A673 (cell line): ENCODE measurements around the gene PTCRA. TPM values are rescaled to one million over a fixed set of nuclear protein-coding genes. Genes with fewer than 3 reads are reported as not detected.
"Not testable (repeated sequence)": the region's sequence is repeated elsewhere in the genome, so short reads cannot be mapped to it uniquely, and the experiment has no call there.

ENCODE experiments used
- BruUV-seq: library from RNA; stranded (reverse); fragments of 400-500 nt; replicated peaks from 2 replicates; lab custom pipeline; 2021; lab: Mats Ljungman, UMichigan
- CTCF ChIA-PET: fragments of 300-600 bp; sonication (Branson Sonifier 250); formaldehyde crosslinking; loops from one replicate; lab custom pipeline; 2022; ENCODE audit warnings: antibody characterized with exemption; lab: Charles Lee
- POLR2A ChIA-PET: fragments of 300-600 bp; sonication (Branson Sonifier 250); formaldehyde crosslinking; loops from one replicate; lab custom pipeline; 2022; ENCODE audit warnings: antibody characterized with exemption; ENCODE audit not compliant: low non-redundant PET; lab: Charles Lee
- DNase-seq: peaks from one replicate; pipeline ENCODE4 v3.0.0-alpha.2; 2015; ENCODE audit warnings: low spot score
- H3K27ac ChIP-seq: fragments of 200-600 bp; sonication (generic); 2 replicates; pipeline ENCODE4 v1.5.1; 2016; ENCODE audit warnings: mixed run types, low read depth, mild to moderate bottlenecking, mixed read lengths, antibody characterized with exemption, low read length; ENCODE audit not compliant: poor library complexity, severe bottlenecking
- H3K27me3 ChIP-seq: fragments of 200-600 bp; sonication (generic); replicated peaks from 2 replicates; pipeline ENCODE4 v1.6.1; 2017; ENCODE audit warnings: mixed run types, low read depth, mild to moderate bottlenecking, mixed read lengths, antibody characterized with exemption, low read length; ENCODE audit not compliant: insufficient read depth, poor library complexity
- H3K36me3 ChIP-seq: fragments of 200-600 bp; sonication (generic); 2 replicates; pipeline ENCODE4 v1.6.1; 2016; ENCODE audit warnings: mixed run types, mild to moderate bottlenecking, mixed read lengths, antibody characterized with exemption, low read length; ENCODE audit not compliant: insufficient read depth, poor library complexity, severe bottlenecking
- H3K4me1 ChIP-seq: fragments of 200-600 bp; sonication (generic); 2 replicates; pipeline ENCODE4 v1.6.1; 2017; ENCODE audit warnings: mixed run types, mild to moderate bottlenecking, mixed read lengths, antibody characterized with exemption, low read length; ENCODE audit not compliant: insufficient read depth, poor library complexity, severe bottlenecking
- H3K4me3 ChIP-seq: fragments of 200-600 bp; sonication (generic); 2 replicates; pipeline ENCODE4 v1.5.1; 2016; ENCODE audit warnings: low read depth, mixed run types, mild to moderate bottlenecking, mixed read lengths, low read length; ENCODE audit not compliant: poor library complexity, severe bottlenecking
- H3K9me3 ChIP-seq: fragments of 200-600 bp; sonication (generic); 2 replicates; pipeline ENCODE4 v1.6.1; 2016; ENCODE audit warnings: mixed run types, low read depth, mild to moderate bottlenecking, mixed read lengths, antibody characterized with exemption, low read length; ENCODE audit not compliant: poor library complexity, severe bottlenecking
- EZH2 ChIP-seq: fragments of 200-600 bp; sonication (generic); IDR thresholded peaks from 2 replicates; pipeline ENCODE4 v1.6.1; 2017; ENCODE audit warnings: borderline replicate concordance, low read depth, mild to moderate bottlenecking, mixed read lengths, antibody characterized with exemption, low read length; ENCODE audit not compliant: poor library complexity, severe bottlenecking
- intact Hi-C: fragments of 100-400 bp; cut with micrococcal nuclease; formaldehyde crosslinking; loops from one replicate; pipeline ENCODE4 v1.10.0; 2022; ENCODE audit not compliant: unreplicated experiment
- total RNA-seq: library from RNA; stranded (reverse); gene quantifications from 2 replicates; pipeline ENCODE4 v1.2.3, GENCODE V29; 2021
- TF ChIP-seq, protein P1 (sequence below): fragments of 300-800, 200-600 bp; sonication (generic); conservative IDR thresholded peaks from 2 replicates; pipeline ENCODE4 v1.5.1; 2017; ENCODE audit warnings: low read depth, mild to moderate bottlenecking, antibody characterized with exemption, low read length, moderate library complexity, mixed read lengths

The PTCRA gene
- total RNA-seq, 1 experiment from 2014 or later = not detected

DNA sequence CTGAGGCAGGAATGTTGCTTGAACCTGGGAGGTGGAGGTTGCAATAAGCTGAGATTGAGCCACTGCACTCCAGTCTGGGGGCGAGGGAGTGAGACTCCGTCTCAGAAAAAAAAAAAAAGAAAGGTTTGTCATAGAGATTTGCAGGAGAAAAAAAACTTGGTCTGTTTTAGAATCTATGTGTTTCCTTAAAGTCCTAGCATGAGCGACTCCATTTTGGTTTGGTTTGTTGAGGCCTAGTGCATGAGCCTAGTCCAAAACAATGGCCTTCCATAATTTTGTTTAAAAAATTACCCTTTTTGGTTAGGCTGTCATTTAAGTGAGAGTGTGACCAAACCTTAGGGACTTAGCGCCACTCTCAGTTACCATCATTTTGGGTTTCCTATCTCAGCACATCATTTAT lies 36.5 kb downstream of the PTCRA start:
- no peaks in the 10 kb centered on the region for H3K9me3 ChIP-seq
- no peaks in the 10 kb centered on the region for H3K4me1 ChIP-seq
- no peak overlapping the region for H3K4me3 ChIP-seq
- no peaks in the 10 kb centered on the region for H3K36me3 ChIP-seq
- TF ChIP-seq EZH2 = no peak
- TF ChIP-seq, protein P1, sequence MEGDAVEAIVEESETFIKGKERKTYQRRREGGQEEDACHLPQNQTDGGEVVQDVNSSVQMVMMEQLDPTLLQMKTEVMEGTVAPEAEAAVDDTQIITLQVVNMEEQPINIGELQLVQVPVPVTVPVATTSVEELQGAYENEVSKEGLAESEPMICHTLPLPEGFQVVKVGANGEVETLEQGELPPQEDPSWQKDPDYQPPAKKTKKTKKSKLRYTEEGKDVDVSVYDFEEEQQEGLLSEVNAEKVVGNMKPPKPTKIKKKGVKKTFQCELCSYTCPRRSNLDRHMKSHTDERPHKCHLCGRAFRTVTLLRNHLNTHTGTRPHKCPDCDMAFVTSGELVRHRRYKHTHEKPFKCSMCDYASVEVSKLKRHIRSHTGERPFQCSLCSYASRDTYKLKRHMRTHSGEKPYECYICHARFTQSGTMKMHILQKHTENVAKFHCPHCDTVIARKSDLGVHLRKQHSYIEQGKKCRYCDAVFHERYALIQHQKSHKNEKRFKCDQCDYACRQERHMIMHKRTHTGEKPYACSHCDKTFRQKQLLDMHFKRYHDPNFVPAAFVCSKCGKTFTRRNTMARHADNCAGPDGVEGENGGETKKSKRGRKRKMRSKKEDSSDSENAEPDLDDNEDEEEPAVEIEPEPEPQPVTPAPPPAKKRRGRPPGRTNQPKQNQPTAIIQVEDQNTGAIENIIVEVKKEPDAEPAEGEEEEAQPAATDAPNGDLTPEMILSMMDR = no peak
- H3K27me3 ChIP-seq = no peaks in the 10 kb centered on the region
- ChIA-PET POLR2A (interaction anchor here (0.7 kb wide), 1 partner anchor 14 kb away, joined by 8 read pairs; no protein-coding TSS in a partner anchor), CTCF (interaction anchor here (0.7 kb wide), 1 partner anchor 283 kb away, joined by 3 read pairs; no protein-coding TSS in a partner anchor)
- H3K27ac ChIP-seq = no peak overlapping the region
- no TSS peak for BruUV-seq
- intact Hi-C loops = no loop called here
- DNase-seq = no peak

- H3K36me3 ChIP-seq, H3K27me3 ChIP-seq, intact Hi-C loops, CTCF ChIA-PET, DNase-seq, H3K4me3 ChIP-seq, BruUV-seq, H3K27ac ChIP-seq, H3K4me1 ChIP-seq, H3K9me3 ChIP-seq: not testable (repeated sequence)
- POLR2A ChIA-PET = interaction anchor here (0.6 kb wide), 1 partner anchor 284 kb away, joined by 6 read pairs; no protein-coding TSS in a partner anchor
Measured at GRCh38 chr6:42954405-42954804, 38.6 kb downstream of the PTCRA start.

- no peak overlapping the region for H3K4me3 ChIP-seq
- no peak for DNase-seq
- CTCF ChIA-PET = no interaction called here
- no peaks in the 10 kb centered on the region for H3K9me3 ChIP-seq
- intact Hi-C loops = no loop called here
- no peaks in the 10 kb centered on the region for H3K4me1 ChIP-seq
- H3K27me3 ChIP-seq = no peaks in the 10 kb centered on the region
- BruUV-seq = no TSS peak
- TF ChIP-seq, protein P1 = 0 out of 2 replicates have a peak, but pooled peaks have one; percentile 13
- TF ChIP-seq EZH2 = no peak
- no peak overlapping the region for H3K27ac ChIP-seq
- POLR2A ChIA-PET = no interaction called here
- no peaks in the 10 kb centered on the region for H3K36me3 ChIP-seq
Measured at GRCh38 chr6:42958125-42958524, 42.3 kb downstream of the PTCRA start.

GRCh38 chr6:42959917-42960242 lies 44.0 kb downstream of the PTCRA start:
- Histone ChIP-seq H3K27me3 (no peaks in the 10 kb centered on the region), H3K4me1 (no peaks in the 10 kb centered on the region), H3K27ac (no peak overlapping the region), H3K4me3 (no peak overlapping the region), H3K36me3 (peaks cover 7% of the 10 kb centered on the region), H3K9me3 (no peaks in the 10 kb centered on the region)
- intact Hi-C loops = no loop called here
- ChIA-PET POLR2A (no interaction called here), CTCF (no interaction called here)
- BruUV-seq = no TSS peak
- no peak for DNase-seq
- TF ChIP-seq EZH2 = no peak
- TF ChIP-seq, protein P1 = no peak
